MCF 10A (cell line): Measurements from ENCODE around the gene MELTF. TPM values are rescaled to one million over a fixed set of nuclear protein-coding genes. Genes with fewer than 3 reads are reported as not detected.
A peak's percentile ranks its signal among the peaks of the same experiment; 100 is the strongest.

ENCODE experiments used
- BruUV-seq: library from RNA; stranded (reverse); fragments of 400-500 nt; replicated peaks from 2 replicates; lab custom pipeline; 2021; lab: Mats Ljungman, UMichigan
- CTCF ChIA-PET: fragments of 300-600 bp; sonication (Branson Sonifier 250); formaldehyde crosslinking; extraction: SDS; loops from one replicate; lab custom pipeline; 2021; ENCODE audit warnings: antibody characterized with exemption, inconsistent platforms; lab: Yijun Ruan, JAX
- POLR2A ChIA-PET: fragments of 300-600, 350-650 bp; sonication (Branson Sonifier 250); formaldehyde crosslinking; extraction: SDS; loops from one replicate; lab custom pipeline; 2020; ENCODE audit warnings: antibody characterized with exemption, inconsistent platforms; lab: Yijun Ruan, JAX
- DNase-seq: peaks from one replicate; pipeline ENCODE4 v3.0.0-alpha.2; 2018; ENCODE audit not compliant: unreplicated experiment
- H3K27ac Mint-ChIP-seq: one replicate; pipeline ENCODE4 v1.8.0; 2022; ENCODE audit warnings: mild to moderate bottlenecking, low read depth, mixed read lengths; ENCODE audit not compliant: unreplicated experiment
- H3K27me3 Mint-ChIP-seq: one replicate; pipeline ENCODE4 v1.8.0; 2022; ENCODE audit warnings: mixed read lengths; ENCODE audit not compliant: insufficient read depth, unreplicated experiment
- H3K36me3 Mint-ChIP-seq: one replicate; pipeline ENCODE4 v1.8.0; 2022; ENCODE audit warnings: mild to moderate bottlenecking, moderate library complexity, mixed read lengths; ENCODE audit not compliant: insufficient read depth, unreplicated experiment
- H3K4me1 Mint-ChIP-seq: one replicate; pipeline ENCODE4 v1.8.0; 2022; ENCODE audit warnings: mixed read lengths; ENCODE audit not compliant: insufficient read depth, unreplicated experiment
- H3K4me3 Mint-ChIP-seq: one replicate; pipeline ENCODE4 v1.8.0; 2022; ENCODE audit warnings: mild to moderate bottlenecking, moderate library complexity, mixed read lengths; ENCODE audit not compliant: unreplicated experiment
- H3K9me3 Mint-ChIP-seq: one replicate; pipeline ENCODE4 v1.8.0; 2022; ENCODE audit warnings: mixed read lengths; ENCODE audit not compliant: unreplicated experiment
- intact Hi-C: fragments of 100-400 bp; cut with micrococcal nuclease; formaldehyde crosslinking; loops from 2 replicates; pipeline ENCODE4 v1.14.1; 2022
- total RNA-seq: library from RNA; stranded (reverse); gene quantifications from 2 replicates; pipeline ENCODE4 v1.2.3, GENCODE V29; 2022
- TF ChIP-seq, protein P1 (sequence below): fragments of 200-600 bp; IDR thresholded peaks from one replicate; pipeline ENCODE4 v1.8.0; 2022; ENCODE audit warnings: antibody characterized with exemption, mild to moderate bottlenecking; ENCODE audit not compliant: unreplicated experiment

Gene MELTF
- total RNA-seq, 1 experiment from 2014 or later, result 9.1 TPM

DNA sequence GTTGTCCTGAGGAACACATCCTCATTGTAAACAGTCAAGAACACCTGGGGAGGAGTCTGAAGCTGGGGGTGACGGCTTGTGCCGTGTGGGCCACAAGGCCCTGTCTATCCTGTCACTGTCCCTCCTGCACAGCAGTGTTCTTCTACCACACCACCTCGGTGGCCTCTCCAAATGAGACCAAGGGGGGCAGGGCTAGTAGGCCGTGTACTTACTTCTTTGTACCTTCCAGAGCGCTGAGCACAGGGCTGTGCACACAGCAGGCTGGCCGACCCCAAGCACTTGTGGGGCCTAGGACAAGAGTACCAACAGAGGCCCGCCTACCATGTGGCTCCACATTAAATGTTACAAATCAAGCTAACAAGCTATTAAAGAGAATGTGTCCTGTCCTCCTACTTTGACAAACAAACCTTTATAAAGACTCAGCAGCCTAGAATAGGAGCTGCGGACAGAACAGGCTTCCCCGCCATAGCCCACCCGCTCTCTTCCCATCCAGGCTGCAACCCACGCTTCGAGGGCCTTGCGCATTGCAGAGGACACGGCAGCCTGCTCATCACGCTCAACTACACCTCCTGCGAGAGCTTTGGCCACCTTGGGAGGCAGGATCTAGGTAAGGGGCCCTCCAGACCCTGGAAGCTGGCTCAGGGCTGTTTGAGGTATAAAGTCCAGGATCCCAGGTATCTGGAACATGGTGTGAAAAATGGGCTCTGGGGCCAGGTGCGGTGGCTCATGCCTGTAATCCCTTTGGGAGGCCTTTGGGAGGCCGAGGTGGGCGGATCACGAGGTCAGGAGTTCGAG, 30.5 kb downstream of the MELTF start:
- Mint-ChIP-seq H3K36me3 (no peaks in the 10 kb centered on the region), H3K4me1 (peaks cover 11% of the 10 kb centered on the region), H3K4me3 (no peak overlapping the region), H3K27ac (no peak overlapping the region), H3K9me3 (no peaks in the 10 kb centered on the region), H3K27me3 (no peaks in the 10 kb centered on the region)
- DNase-seq, result no peak
- TF ChIP-seq, protein P1, sequence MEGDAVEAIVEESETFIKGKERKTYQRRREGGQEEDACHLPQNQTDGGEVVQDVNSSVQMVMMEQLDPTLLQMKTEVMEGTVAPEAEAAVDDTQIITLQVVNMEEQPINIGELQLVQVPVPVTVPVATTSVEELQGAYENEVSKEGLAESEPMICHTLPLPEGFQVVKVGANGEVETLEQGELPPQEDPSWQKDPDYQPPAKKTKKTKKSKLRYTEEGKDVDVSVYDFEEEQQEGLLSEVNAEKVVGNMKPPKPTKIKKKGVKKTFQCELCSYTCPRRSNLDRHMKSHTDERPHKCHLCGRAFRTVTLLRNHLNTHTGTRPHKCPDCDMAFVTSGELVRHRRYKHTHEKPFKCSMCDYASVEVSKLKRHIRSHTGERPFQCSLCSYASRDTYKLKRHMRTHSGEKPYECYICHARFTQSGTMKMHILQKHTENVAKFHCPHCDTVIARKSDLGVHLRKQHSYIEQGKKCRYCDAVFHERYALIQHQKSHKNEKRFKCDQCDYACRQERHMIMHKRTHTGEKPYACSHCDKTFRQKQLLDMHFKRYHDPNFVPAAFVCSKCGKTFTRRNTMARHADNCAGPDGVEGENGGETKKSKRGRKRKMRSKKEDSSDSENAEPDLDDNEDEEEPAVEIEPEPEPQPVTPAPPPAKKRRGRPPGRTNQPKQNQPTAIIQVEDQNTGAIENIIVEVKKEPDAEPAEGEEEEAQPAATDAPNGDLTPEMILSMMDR, result no peak
- no TSS peak for BruUV-seq
- CTCF ChIA-PET, result interaction anchor here (0.6 to 0.7 kb wide), 2 partner anchors 203 to 359 kb away, joined by 3 read pairs; no protein-coding TSS in a partner anchor
- POLR2A ChIA-PET, result no interaction called here
- intact Hi-C loops, result no loop called here

DNA sequence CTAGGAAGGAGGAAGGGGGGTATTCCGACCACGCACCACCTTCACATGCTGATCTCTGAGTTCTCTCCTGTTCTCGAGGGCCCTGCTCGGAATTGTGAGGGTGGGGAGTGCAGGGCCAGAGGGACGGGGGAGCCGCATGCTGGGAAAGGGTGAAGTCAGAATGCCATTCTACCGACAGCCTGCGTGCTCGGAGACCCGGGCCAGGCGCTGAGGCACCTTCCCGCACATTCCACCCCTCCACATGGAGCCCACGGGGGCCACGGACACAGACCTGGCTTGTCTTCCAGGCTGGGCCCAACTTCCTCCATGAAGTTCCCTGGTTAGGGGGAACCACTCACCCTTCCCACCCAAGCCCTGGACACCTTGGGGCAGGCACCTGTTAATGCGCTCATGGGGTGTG, 32.3 kb downstream of the MELTF start:
- H3K4me3 Mint-ChIP-seq, result no peak overlapping the region
- ChIA-PET CTCF (interaction anchor here (0.6 kb wide), 1 partner anchor 777 kb away, joined by 5 read pairs; no protein-coding TSS in a partner anchor), POLR2A (interaction anchor here (0.7 kb wide), 1 partner anchor 19 kb away, joined by 3 read pairs; no protein-coding TSS in a partner anchor)
- no peaks in the 10 kb centered on the region for H3K27me3 Mint-ChIP-seq
- peaks cover 6% of the 10 kb centered on the region for H3K4me1 Mint-ChIP-seq
- H3K27ac Mint-ChIP-seq, result no peak overlapping the region
- H3K36me3 Mint-ChIP-seq, result no peaks in the 10 kb centered on the region
- H3K9me3 Mint-ChIP-seq, result no peaks in the 10 kb centered on the region
- BruUV-seq, result no TSS peak
- TF ChIP-seq, protein P1, result no peak
- DNase-seq, result no peak
- intact Hi-C loops, result no loop called here

DNA sequence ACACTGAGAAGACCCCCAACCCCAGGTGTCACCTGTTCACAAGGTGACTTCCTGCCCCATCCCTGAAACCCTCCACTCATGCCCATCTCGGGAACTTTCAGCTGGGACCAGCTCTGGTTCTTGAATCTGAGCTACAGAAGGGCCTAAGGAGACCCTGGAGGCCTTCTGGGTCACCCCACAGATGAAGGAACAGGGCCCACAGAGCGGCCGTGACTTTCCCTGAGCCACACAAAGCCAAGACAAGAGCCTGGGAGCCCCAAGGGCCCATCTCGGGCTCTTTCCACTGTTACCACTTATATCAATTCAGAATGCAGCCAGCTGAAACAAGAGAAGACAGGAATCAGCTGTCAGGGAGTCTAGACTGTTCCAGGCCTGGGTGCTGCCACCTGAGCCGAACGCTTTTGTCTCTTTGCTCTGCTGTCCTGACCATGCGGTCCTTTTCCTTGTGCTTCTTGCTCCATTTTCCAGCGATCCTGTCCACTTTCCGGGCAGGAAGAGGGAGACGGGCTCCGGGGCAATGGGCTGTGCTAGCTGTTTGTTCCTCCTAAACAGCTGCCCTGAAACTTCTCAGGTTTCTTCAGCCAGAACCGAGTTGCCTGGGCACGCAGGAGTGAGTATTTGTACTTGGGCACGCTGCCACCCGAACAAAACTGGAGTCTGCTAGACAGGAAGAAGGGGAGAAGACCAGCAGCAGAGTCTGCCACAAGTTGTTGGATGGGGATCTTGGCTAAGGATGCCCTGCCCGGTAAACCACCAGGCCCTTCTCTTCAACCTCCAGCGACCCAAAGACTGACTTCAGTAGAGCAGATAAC, 33.0 kb downstream of the MELTF start:
- peak; percentile 50 for DNase-seq
- H3K9me3 Mint-ChIP-seq, result no peaks in the 10 kb centered on the region
- ChIA-PET CTCF (interaction anchor here (0.6 to 0.7 kb wide), 4 partner anchors 18 to 778 kb away, joined by 3 to 5 read pairs (median 3); no protein-coding TSS in a partner anchor), POLR2A (interaction anchor here (0.6 to 0.7 kb wide), 3 partner anchors 179 to 559 kb away, joined by 3 to 4 read pairs (median 3); no protein-coding TSS in a partner anchor)
- peaks cover 6% of the 10 kb centered on the region for H3K4me1 Mint-ChIP-seq
- BruUV-seq, result no TSS peak
- no peaks in the 10 kb centered on the region for H3K27me3 Mint-ChIP-seq
- H3K4me3 Mint-ChIP-seq, result no peak overlapping the region
- no peaks in the 10 kb centered on the region for H3K36me3 Mint-ChIP-seq
- TF ChIP-seq, protein P1, result no peak
- H3K27ac Mint-ChIP-seq, result no peak overlapping the region
- intact Hi-C loops, result no loop called here
